Smooth muscle cell of bladder (primary cell): ENCODE results near the gene KCNC1. TPM values are rescaled to one million over a fixed set of nuclear protein-coding genes. Genes with fewer than 3 reads are reported as not detected.

Source experiments
- total RNA-seq: library from RNA; depleted of rRNA; stranded (reverse); fragments of >200 nt; gene quantifications from 2 replicates; pipeline ENCODE4 v1.2.3, GENCODE V29; 2014

Gene KCNC1
- total RNA-seq, result not detected in 2 replicates

GRCh38 chr11:17734418-17734911 lies at the start of gene KCNC1:
Gene KCNC1, plus strand, starts transcription at chr11:17734781. Its CDS starts 1,222 bp downstream, at chr11:17736003.

DNA sequence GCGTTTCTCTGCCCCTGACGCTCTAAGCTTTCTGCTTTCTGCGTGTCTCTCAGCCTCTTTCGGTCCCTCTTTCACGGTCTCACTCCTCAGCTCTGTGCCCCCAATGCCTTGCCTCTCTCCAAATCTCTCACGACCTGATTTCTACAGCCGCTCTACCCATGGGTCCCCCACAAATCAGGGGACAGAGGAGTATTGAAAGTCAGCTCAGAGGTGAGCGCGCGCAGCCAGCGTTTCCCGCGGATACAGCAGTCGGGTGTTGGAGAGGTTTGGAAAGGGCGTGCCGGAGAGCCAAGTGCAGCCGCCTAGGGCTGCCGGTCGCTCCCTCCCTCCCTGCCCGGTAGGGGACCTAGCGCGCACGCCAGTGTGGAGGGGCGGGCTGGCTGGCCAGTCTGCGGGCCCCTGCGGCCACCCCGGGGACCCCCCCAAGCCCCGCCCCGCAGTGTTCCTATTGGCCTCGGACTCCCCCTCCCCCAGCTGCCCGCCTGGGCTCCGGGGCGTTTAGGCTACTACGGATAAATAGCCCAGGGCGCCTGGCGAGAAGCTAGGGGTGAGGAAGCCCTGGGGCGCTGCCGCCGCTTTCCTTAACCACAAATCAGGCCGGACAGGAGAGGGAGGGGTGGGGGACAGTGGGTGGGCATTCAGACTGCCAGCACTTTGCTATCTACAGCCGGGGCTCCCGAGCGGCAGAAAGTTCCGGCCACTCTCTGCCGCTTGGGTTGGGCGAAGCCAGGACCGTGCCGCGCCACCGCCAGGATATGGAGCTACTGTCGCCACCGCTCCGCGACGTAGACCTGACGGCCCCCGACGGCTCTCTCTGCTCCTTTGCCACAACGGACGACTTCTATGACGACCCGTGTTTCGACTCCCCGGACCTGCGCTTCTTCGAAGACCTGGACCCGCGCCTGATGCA lies 15.3 kb upstream of the KCNC1 start, which contains the start of gene MYOD1:
Gene MYOD1 (plus strand): TSS at position 544 of the 910 bp plus-strand sequence. CDS start 212 bp downstream, at position 756.

Other genes with a start within 250 kb of the KCNC1 start
- not detected in 2 replicates for gene USH1C, start 190.4 kb upstream of the KCNC1 start, total RNA-seq
- not detected in 2 replicates for gene OTOG, start 187.5 kb upstream of the KCNC1 start, total RNA-seq
- gene MYOD1, start 15.2 kb upstream of the KCNC1 start, total RNA-seq, result not detected in 2 replicates